ENCODE measurements around the gene ADAMTS18.

Gene ADAMTS18

GRCh38 chr16:77386831-77387814, 47.7 kb downstream of the ADAMTS18 start:
- DNase-seq = no peak

GRCh38 chr16:77385481-77385880, 49.4 kb downstream of the ADAMTS18 start:
- DNase-seq = no peak

DNA sequence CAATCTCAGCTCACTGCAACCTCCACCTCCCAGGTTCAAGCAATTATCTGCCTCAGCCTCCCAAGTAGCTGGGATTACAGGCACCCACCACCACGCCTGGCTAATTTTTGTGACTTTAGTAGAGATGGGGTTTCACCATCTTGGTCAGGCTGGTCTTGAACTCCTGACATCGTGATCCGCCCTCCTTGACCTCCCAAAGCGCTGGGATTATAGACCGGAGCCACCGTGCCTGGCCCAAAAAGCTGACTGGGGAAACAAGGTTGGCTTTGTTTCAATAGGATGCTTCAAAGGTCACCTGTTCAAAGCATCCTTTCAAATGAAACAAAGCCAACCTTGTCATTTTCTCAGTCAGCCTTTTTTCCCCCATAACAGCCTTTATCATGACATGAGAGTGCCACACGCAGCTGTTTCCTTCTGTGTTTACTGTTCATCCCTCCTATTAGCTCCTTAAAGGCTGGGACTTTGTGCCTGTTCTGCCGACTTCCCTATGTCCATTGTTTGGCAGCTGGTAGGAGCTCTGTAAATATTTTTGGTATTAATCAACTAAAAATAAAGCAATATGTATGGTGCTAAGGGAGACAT, 51.1 kb downstream of the ADAMTS18 start:
- no peak for DNase-seq

- peak in 2 of 3 donors; percentile 3 to 13 for DNase-seq
These were observed 58.5 kb downstream of the ADAMTS18 start for GRCh38 chr16:77376358-77376757.

- DNase-seq = no peak
These were observed 59.4 kb downstream of the ADAMTS18 start for GRCh38 chr16:77375396-77375795.

GRCh38 chr16:77374384-77374783, 60.5 kb downstream of the ADAMTS18 start:
- DNase-seq = no peak

DNA sequence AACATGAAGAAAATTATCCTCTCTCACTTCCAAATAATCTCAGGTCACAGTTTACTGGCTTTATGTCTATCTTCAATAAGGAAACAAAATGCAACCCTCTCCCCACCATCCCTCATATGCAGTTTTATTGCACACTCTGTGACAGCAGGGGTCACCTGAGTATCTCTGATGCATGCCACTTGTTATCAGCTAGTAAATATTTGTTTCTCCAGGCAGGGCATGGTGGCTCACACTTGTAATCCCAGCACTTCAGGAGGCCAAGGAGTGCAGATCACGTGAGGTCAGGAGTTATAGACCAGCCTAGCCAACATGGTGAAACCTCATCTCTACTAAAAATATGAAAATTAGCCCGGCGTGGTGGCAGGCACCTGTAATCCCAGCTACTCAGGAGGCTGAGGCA, 61.1 kb downstream of the ADAMTS18 start:
- DNase-seq = no peak

DNA sequence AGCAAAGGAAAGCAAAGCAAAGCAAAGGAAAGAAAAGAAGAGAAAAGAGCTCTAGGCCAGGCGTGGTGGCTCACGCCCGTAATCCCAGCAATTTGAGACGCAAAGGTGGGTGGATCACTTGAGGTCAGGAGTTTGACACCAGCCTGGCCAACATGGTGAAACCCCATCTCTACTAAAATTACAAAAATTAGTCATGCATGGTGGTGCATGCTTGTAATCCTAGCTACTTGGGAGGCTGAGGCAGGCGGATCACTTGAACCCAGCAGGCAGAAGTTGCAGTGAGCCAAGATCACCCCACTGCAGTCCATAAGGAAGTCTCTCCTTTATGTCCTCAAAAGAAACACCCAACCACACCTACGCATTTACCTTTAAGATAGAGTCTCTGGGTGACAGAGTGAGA, 70.1 kb downstream of the ADAMTS18 start:
- DNase-seq = no peak

DNA sequence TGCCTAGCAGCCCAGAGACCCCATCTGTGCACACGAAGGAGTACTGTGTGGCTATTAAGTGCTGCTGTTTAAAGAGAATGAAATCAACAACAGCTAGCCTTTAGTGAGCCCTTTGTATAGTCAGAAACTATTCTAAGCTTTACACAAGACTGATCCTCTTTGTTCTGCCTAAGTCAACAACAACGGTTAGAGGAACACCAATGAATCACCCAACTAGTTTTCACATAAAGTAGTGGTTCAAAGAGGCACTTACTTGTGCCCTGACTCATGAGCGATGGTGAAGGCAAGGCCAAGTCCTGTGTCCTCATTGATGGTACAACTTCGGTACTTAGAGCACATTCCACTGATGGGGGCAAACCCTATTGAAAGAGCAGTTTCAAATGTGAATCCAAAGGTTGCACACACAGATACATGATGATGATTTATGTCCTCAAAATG, 75.8 kb downstream of the ADAMTS18 start:
- no peak for DNase-seq

DNA sequence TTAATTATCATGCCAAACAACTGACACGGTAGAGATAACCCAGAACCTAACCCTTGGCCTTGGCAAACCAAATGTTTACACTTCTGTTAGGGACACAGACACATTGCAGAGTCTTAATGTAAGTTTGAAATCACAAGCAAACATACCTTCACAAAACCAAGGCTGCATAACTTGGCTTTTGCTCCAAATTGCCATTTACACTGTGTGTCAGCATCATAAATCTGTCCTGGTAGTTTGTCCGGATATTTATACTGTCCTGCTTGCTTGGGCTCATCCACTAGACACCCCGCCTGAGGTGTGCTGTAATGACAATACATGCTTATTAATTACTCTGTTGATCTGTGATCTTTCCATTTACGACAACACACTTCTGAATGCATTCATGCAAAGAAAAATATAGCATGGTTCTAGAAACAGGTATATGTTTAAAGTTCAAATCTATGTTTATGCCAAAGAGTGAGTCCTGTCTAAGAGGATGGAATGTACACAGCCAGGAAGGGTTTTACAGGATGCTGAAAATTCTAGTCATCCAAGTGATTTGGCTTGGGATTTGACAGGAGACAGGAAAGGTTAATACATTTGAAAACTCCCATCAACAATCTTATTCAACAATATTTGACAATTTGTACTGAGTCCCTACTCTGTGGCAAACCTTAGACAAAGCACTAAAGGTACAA, 81.1 kb downstream of the ADAMTS18 start:
- DNase-seq = no peak

- no peak for DNase-seq
These were observed 90.5 kb downstream of the ADAMTS18 start for GRCh38 chr16:77344341-77344740.

GRCh38 chr16:77336637-77337036, 98.2 kb downstream of the ADAMTS18 start:
- no peak for DNase-seq

- no peak for DNase-seq
These were observed 99.1 kb downstream of the ADAMTS18 start for GRCh38 chr16:77335652-77336234.

GRCh38 chr16:77332792-77333191, 102.0 kb downstream of the ADAMTS18 start:
- no peak for DNase-seq

GRCh38 chr16:77331802-77332586, 102.8 kb downstream of the ADAMTS18 start:
- no peak for DNase-seq

DNA sequence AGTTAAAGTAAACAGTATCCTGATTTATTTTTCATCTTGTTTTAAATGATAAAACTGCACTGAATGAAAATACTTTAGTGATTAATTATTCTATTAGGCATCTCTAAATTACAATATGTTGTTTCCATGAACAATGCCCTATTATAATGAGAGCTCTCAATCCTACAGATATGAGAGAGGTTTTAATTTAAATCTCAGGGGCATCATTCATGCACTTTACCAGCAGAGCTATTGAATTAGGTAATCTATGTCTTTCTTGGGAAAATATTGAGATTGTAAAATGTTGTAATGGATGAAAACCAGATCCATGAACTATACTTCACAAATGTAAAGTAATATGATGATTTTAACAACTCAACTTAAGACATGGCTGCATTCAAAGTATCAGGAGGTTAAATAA, 103.8 kb downstream of the ADAMTS18 start:
- DNase-seq = no peak

GRCh38 chr16:77330332-77331042, 104.3 kb downstream of the ADAMTS18 start:
- no peak for DNase-seq

GRCh38 chr16:77328768-77329167, 106.1 kb downstream of the ADAMTS18 start:
- no peak for DNase-seq

DNA sequence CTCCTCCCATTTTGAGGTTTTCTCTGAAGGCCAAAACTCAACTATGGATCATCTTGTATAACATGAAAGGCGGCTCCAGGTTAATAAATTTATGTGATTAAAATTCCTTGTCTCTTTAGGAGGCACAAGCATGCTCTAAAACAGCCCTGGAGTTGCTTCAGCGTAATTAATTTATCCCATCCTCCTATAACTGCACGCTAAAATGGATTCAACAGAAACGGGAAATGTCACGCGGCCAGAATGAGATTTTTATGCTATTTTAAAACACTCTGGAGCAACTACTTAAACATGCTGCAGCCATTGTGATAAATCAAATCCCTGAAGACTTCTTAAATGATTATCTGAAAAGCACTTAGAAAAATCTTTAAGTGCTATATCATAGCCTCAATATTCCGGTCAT, 106.6 kb downstream of the ADAMTS18 start:
- DNase-seq = no peak

DNA sequence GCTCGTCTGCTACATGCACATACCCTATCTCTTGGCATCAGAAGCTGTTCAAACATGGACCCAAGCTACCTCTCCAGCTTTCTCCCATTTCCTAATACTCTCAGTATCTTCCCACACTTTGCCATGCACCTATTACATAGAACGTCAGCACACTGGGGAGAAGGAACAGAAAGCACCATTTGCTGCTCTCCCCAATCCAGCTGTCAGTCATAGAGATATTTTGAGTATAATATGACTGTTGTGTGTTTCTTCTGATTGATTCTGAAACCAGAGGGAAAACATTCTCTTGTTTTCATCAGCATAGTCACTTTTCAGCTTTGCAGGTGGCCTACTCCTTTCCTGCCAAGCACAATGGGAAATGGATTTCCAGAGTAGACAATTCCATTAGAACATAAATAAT, 107.1 kb downstream of the ADAMTS18 start:
- no peak for DNase-seq

DNA sequence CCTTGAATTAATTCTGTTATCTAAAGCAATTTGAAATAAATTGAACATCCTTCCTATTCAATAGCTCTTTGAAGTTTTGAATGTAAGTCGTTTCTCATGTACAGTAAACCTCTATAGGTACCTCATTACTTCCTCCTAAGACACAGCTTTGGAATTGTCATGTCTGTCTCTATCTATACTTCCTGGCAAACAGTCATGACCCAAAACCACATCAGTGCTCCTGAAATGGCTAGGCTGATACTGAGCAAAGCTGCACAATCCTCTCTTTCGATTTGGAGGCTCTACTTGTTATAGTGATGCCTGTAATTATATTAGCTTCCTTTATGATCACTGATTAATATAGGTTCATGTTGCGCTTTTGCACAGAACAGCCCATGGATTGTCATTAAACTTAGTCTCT, 110.1 kb downstream of the ADAMTS18 start:
- DNase-seq = no peak

DNA sequence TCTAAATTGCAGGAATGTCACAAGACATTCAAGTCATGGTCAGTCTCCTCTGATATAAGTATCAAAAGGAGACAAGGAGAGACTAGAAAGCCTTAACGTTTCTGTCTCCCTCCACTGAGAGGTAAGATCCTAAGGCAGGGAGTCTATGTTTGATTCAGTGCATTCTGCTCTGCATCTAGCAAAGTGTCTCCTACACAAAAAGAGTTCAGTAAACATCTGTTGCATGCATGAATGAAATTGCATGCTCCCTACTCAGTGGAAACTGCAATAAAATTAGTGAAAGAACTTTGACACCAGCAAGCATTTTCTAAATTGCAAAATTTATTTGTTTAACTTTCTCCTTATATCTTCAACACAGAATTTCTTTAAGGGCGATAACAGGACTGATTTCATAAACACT, 111.1 kb downstream of the ADAMTS18 start:
- DNase-seq = no peak

Data from suppressor macrophage treated with lipopolysaccharide for 1 hour (primary cell).